Suprapubic skin (tissue), 4 donors: ENCODE results near the gene TECPR2.

Source experiments
- POLR2A ChIP-seq, 2 donors: fragments of 450-650 bp; IDR thresholded peaks; one replicate each; pipeline ENCODE4 v1.6.1; 2017; ENCODE audit warnings: antibody characterized with exemption in 2 of 2, mild to moderate bottlenecking in 2 of 2, moderate library complexity in 2 of 2
- POLR2AphosphoS5 ChIP-seq, 3 donors: sonication (generic); formaldehyde crosslinking; IDR thresholded peaks; one replicate each; pipeline ENCODE4 v1.6.1; 2017; ENCODE audit warnings: antibody characterized with exemption in 3 of 3
- TF ChIP-seq, protein P1 (sequence below), 2 donors: fragments of 200-600 bp in 1 of 2; fragments of 450-650 bp in 1 of 2; sonication (generic) in 1 of 2; IDR thresholded peaks; one replicate each; pipeline ENCODE4 v1.5.1; 2016 to 2019; ENCODE audit warnings: antibody characterized with exemption in 2 of 2, mild to moderate bottlenecking in 1 of 2, moderate library complexity in 1 of 2

- TF ChIP-seq, protein P1, sequence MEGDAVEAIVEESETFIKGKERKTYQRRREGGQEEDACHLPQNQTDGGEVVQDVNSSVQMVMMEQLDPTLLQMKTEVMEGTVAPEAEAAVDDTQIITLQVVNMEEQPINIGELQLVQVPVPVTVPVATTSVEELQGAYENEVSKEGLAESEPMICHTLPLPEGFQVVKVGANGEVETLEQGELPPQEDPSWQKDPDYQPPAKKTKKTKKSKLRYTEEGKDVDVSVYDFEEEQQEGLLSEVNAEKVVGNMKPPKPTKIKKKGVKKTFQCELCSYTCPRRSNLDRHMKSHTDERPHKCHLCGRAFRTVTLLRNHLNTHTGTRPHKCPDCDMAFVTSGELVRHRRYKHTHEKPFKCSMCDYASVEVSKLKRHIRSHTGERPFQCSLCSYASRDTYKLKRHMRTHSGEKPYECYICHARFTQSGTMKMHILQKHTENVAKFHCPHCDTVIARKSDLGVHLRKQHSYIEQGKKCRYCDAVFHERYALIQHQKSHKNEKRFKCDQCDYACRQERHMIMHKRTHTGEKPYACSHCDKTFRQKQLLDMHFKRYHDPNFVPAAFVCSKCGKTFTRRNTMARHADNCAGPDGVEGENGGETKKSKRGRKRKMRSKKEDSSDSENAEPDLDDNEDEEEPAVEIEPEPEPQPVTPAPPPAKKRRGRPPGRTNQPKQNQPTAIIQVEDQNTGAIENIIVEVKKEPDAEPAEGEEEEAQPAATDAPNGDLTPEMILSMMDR (IDR thresholded peaks at IDR 0.05) = peak; percentile 83 to 97
- TF ChIP-seq POLR2A (IDR thresholded peaks at IDR 0.05) (no peak), POLR2AphosphoS5 (IDR thresholded peaks at IDR 0.05) (peak in 1 of 3 donors; percentile 49)
Observed at GRCh38 chr14:102314242-102315011, 48.3 kb upstream of the TECPR2 start.
